ENCODE results near the gene NXPH3.
"Not testable (repeated sequence)": the region's sequence is repeated elsewhere in the genome, so short reads cannot be mapped to it uniquely, and the experiment has no call there.

Gene NXPH3

DNA sequence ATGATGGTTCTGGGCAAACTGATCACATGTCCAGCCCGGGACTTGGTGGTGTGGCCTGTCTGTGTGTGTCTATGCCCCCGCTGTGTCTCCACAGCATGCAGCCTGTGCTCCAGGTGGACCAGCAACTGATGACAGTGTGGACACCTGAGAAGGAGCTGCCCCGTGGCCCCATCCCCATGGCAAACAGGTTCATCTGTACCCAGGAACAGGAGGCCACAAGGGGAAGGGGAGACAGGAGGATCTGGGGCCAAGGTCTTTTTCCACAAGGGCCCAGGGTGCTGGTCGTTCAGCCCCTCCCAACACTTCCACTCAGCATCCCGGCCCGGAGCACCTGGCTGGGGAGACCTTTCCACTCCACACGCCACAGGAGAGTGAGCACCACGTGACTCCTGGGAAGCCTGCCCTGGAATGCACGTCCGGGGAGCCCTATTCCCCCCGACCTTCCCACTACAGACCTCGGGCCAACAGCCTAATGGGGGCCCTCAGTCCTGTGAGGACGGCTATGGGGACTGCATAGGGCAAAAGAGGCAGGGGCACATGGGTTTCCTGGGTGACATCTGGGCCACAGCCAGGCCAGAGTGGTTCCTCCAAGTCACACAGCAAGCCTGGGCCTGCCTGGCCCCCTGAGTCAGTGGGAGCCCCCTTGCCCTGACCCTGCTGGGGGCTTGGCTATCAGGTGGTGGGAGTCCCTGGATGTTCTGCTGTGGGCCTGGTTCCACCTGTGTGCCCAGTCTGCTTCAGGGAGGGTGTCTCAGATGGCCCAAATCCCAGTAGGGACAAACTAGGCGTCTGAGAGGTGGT lies 20.8 kb upstream of the NXPH3 start:
- DNase-seq (ENCODE audit: low spot score): no peak

DNA sequence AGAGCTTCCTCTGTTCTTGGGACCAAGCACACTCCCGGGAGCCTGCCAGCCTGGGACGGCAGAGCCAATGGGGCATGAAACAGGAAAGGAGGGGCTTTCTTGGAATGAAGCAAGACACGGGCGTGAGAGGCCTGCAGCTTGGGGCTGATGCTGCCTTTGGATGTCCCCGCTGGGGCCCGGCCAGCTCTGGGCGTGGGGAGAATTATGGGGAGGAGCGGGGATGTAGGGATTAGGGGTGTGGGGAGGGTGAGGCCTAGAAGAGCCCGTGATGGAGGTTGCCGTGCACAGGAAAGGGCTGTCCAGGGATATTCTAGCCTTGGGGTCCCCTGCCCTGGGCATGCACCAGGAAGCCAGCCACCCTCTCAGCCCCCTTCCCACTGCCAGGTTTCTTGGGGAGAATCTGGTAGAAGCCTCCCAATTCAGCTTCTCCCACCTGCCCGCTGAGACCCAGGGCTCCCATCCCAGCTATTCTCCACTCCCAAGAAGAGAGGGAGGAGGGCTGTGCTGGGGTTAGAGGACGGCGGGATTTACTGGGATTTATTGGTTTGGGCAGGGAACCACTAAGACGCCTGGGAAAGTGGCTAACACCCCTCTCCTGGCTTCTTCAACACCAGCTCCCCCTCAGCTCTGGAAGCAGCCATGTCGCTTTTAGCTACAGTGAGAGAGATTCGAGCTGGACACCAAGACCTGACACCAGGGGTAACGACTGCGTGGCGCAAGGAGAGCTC lies 20.0 kb upstream of the NXPH3 start:
- DNase-seq (ENCODE audit: low spot score): no peak

DNA sequence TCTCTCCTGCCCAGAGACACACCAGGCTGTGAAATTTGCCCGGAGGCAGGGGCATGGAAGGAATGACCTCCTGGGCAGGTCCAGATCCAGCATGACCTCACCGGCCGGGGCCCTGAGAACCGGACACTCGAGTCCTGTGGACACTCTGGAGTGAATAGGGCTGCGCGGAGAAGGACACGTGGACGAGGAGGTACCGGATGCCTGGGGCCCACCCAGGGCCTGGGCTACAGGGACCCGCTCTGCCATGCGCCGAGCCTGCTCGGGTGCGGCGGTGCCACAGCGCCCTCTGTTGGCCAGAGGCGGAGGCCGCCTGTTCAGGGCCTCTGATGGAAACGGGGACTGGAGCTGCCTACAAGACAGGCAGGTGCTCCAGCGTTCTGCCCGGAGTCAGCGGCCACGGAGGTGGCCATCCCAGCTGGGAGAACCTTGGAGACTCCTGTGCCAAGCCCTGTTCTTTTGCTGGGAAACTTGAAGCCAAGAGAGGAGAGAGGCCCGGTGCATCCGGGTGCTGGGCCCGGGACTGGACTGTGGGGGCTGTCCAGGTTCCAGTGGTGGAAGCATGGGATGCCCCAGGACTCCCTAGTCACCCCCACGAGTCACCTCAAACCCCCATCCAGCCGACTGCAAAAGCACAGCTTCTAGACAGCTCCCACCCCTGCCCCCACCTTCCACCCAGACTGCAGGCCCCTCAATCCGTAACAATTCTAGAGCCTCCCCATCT lies 19.3 kb upstream of the NXPH3 start:
- DNase-seq (ENCODE audit: low spot score): peak; percentile 91

DNA sequence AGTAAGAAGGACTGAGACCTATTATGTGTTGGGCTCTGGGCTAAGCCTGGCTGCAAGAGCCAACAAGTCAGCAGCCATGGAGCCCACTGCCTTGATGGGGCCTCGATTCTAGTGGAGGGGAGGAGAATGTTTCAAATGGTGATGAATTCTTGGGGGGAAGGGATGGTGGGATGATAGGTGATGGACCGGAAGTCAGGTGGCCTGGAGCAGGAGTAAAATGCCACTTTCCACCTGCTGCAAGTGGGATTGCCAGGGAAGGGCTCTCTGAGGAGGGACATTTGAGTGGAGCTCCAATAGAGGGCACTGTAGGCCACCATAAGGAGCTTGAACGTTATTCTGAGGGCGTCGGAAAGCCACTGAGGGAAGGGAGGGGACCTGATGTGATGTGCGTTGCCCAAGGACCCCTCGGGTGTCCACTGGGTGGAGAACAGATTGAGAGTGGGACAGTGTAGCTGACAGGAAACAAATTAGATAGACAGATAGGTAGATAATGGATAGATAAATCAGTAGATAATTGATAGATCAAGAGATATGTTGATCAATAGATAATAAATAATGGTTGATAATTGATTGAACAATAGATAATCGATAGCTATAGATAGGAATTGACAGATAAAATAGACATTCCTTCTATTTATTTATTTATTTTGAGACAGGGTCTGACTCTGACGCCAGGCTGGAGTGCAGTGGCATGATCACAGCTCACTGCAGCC lies 18.2 kb upstream of the NXPH3 start:
- DNase-seq (ENCODE audit: low spot score): peak; percentile 68

- no peak for DNase-seq (ENCODE audit: low spot score)
These were observed 11.0 kb upstream of the NXPH3 start for GRCh38 chr17:49564638-49565037.

- no peak for DNase-seq (ENCODE audit: low spot score)
These were observed 9.7 kb upstream of the NXPH3 start for GRCh38 chr17:49565948-49566491.

DNA sequence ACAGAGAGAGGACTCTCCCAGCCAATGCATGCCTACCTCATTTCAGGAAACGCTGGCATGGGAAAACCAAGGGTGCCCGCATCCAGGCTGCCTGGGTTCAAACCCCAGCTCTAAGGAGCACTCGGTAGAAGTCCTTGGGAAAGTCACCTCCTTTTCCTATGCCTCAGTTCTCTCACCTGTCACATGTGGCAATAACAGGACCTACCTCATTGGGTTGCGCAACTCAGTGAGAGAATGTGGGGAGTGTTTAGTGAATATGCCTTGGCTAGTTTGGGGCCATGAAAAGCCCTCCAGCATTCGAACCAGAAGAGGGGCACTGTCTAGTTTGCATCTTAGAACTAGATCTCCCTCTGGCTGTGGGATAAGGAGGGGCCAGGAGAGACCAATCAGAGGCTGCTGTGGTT lies 9.0 kb upstream of the NXPH3 start:
- DNase-seq (ENCODE audit: low spot score): no peak

- DNase-seq (ENCODE audit: low spot score): no peak
These were observed 8.6 kb upstream of the NXPH3 start for GRCh38 chr17:49567104-49567521.

GRCh38 chr17:49567871-49568694 lies 7.6 kb upstream of the NXPH3 start:
- DNase-seq (ENCODE audit: low spot score): peak; percentile 76

- DNase-seq (ENCODE audit: low spot score): not testable (repeated sequence)
These were observed 7.0 kb upstream of the NXPH3 start for GRCh38 chr17:49568695-49569047.

GRCh38 chr17:49570540-49571242 lies 5.0 kb upstream of the NXPH3 start:
- DNase-seq (ENCODE audit: low spot score): no peak

- DNase-seq (ENCODE audit: low spot score): no peak
These were observed 4.4 kb upstream of the NXPH3 start for GRCh38 chr17:49571283-49571682.

- DNase-seq (ENCODE audit: low spot score): no peak
These were observed 3.9 kb upstream of the NXPH3 start for GRCh38 chr17:49571764-49572163.

GRCh38 chr17:49572226-49572625 lies 3.4 kb upstream of the NXPH3 start:
- no peak for DNase-seq (ENCODE audit: low spot score)

GRCh38 chr17:49572806-49573420 lies 2.8 kb upstream of the NXPH3 start:
- no peak for DNase-seq (ENCODE audit: low spot score)

GRCh38 chr17:49573510-49574322 lies 2.0 kb upstream of the NXPH3 start:
- DNase-seq (ENCODE audit: low spot score): no peak

GRCh38 chr17:49574323-49574781 lies 1.3 kb upstream of the NXPH3 start:
- no peak for DNase-seq (ENCODE audit: low spot score)

DNA sequence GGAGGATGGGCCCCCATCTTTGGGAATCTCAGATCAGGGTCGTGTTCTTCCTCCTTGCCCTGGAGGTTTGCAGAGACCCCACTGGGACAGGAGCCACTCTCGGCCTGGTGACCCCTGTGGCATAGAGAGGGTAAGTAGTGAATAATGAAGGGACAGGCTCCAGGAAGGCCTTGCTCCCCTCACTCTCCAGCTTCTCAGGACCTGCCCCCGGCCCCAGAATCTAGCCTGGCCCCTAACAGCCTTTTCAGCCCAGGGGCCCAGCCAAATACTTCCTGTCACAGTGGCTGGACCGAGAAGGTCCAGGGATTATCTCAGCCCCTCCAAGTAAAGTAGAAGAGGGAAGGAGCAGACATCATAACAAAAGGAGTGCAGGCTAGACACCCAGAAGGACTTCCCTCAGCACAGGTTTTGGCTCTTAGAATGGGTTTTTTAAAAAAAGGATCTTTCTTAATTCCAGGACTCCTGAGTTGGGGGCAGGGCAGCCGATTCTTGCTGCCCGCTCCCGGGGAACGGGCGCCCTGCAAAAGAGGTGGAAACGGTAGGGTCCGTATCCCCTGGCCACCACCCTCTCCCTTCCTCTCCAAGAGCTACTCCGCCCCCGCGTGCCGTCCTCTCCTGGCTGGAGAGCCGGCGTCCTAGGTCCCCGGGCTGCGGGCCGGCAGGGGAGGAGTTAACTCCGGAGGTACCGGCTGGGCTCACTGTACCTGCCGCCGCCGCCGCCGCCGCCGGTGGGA lies 559 bp upstream of the NXPH3 start:
- no peak for DNase-seq (ENCODE audit: low spot score)

Data from HuH-7 (cell line).